ENCODE measurements around the gene CRIM1. TPM values are rescaled to one million over a fixed set of nuclear protein-coding genes. Genes with fewer than 3 reads are reported as not detected.

The CRIM1 gene
- total RNA-seq, 4 donors from 2014 or later, result 93.2 to 194 (median 119) TPM

GRCh38 chr2:36549165-36549574, 193.6 kb downstream of the CRIM1 start:
- Histone ChIP-seq H3K4me1 (no peaks in the 10 kb centered on the region), H3K27me3 (no peaks in the 10 kb centered on the region), H3K27ac (peak overlapping the region in 3 of 4 donors; percentile 2 to 30 (median 29)), H3K36me3 (peaks cover 0 to 71% of the 10 kb centered on the region in 2 donors), H3K4me3 (no peak overlapping the region), H3K9me3 (no peaks in the 10 kb centered on the region)
- TF ChIP-seq CTCF (IDR thresholded peaks at IDR 0.05 in 4 of 5, conservative IDR thresholded peaks at IDR 0.05 in 1 of 5) (no peak), POLR2A (IDR thresholded peaks at IDR 0.05) (no peak)
- DNase-seq (no peak), ATAC-seq (no peak)
- intact Hi-C loops (cut with DNase I; ENCODE audit: low total_unique reads), result no loop called here
- in situ Hi-C loops (cut with MboI; ENCODE audit: low sequenced_read_pairs in 4 of 4), result loop anchor here in 2 of 4 donors (25.0 kb wide), 1 partner anchor 113 kb away; no protein-coding TSS in a partner anchor

- no peak for TF ChIP-seq POLR2A (IDR thresholded peaks at IDR 0.05)
- TF ChIP-seq CTCF (IDR thresholded peaks at IDR 0.05 in 4 of 5, conservative IDR thresholded peaks at IDR 0.05 in 1 of 5), result no peak
- DNase-seq (no peak), ATAC-seq (no peak)
- Histone ChIP-seq H3K27me3 (no peaks in the 10 kb centered on the region), H3K4me3 (no peak overlapping the region), H3K9me3 (no peaks in the 10 kb centered on the region), H3K36me3 (peaks cover 0 to 71% of the 10 kb centered on the region in 2 donors), H3K27ac (peak overlapping the region in 1 of 4 donors; percentile 29), H3K4me1 (no peaks in the 10 kb centered on the region)
- intact Hi-C loops (cut with DNase I; ENCODE audit: low total_unique reads) (no loop called here), in situ Hi-C loops (cut with MboI; ENCODE audit: low sequenced_read_pairs in 4 of 4) (no loop called here)
These were observed 194.4 kb downstream of the CRIM1 start for GRCh38 chr2:36550006-36550405.

DNA sequence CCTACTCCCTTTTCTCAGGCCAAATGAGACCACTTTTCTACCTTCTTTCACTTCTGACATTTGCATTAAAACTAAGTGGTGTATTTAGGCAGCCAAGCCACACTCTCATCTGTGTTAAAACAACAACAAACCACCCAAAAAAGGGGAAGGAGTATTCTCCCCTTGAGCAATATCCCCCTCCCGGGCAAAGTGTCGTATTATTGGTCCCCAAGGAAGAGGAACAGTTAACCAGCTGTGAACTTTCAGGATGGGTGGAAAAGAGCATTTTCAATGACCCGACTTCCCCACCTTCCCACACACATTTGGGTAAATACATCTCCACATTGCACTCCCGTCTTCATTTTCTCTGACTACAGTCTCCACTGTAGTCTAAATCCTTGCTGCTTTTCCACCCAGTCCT, 198.1 kb downstream of the CRIM1 start:
- no peaks in the 10 kb centered on the region for H3K27me3 ChIP-seq
- peak overlapping the region in 2 of 4 donors; percentile 13 to 31 for H3K27ac ChIP-seq
- H3K36me3 ChIP-seq, result peaks cover 0 to 47% of the 10 kb centered on the region in 2 donors
- H3K4me1 ChIP-seq, result no peaks in the 10 kb centered on the region
- no peaks in the 10 kb centered on the region for H3K9me3 ChIP-seq
- no peak for TF ChIP-seq POLR2A (IDR thresholded peaks at IDR 0.05)
- TF ChIP-seq CTCF (IDR thresholded peaks at IDR 0.05 in 4 of 5, conservative IDR thresholded peaks at IDR 0.05 in 1 of 5), result no peak
- no peak for DNase-seq
- in situ Hi-C loops (cut with MboI; ENCODE audit: low sequenced_read_pairs in 4 of 4) (no loop called here), intact Hi-C loops (cut with DNase I; ENCODE audit: low total_unique reads) (no loop called here)
- peak in 1 of 2 donors; percentile 5 for ATAC-seq
- H3K4me3 ChIP-seq, result no peak overlapping the region

GRCh38 chr2:36554531-36554930, 199.0 kb downstream of the CRIM1 start:
- no peak for TF ChIP-seq POLR2A (IDR thresholded peaks at IDR 0.05)
- H3K27ac ChIP-seq, result peak overlapping the region in 1 of 4 donors; percentile 31
- no peaks in the 10 kb centered on the region for H3K4me1 ChIP-seq
- H3K27me3 ChIP-seq, result no peaks in the 10 kb centered on the region
- ATAC-seq, result peak in 1 of 2 donors; percentile 18
- H3K4me3 ChIP-seq, result no peak overlapping the region
- no peaks in the 10 kb centered on the region for H3K9me3 ChIP-seq
- no peak for DNase-seq
- intact Hi-C loops (cut with DNase I; ENCODE audit: low total_unique reads), result no loop called here
- peaks cover 0 to 38% of the 10 kb centered on the region in 2 donors for H3K36me3 ChIP-seq
- in situ Hi-C loops (cut with MboI; ENCODE audit: low sequenced_read_pairs in 4 of 4), result no loop called here

DNA sequence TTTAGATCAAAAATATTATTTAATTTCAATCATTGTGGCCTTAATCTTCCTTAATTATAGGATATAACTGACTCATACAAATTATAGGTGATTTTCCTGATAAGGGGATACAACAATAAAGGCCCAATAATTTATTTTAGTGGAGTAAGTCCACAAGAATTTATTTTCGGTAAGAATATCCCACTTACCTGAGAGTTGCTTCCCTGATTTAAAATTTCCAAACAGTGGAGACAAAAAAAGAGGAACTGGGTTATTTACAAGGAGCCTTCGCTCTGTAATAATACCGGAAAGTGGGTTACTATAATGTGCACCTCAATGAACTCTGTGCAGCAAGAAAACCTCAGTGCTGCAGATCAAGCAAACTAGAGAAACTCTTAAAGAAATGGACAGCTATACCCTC, 200.2 kb downstream of the CRIM1 start:
- Histone ChIP-seq H3K27me3 (no peaks in the 10 kb centered on the region), H3K4me1 (no peaks in the 10 kb centered on the region), H3K9me3 (no peaks in the 10 kb centered on the region), H3K4me3 (no peak overlapping the region), H3K36me3 (peaks cover 0 to 33% of the 10 kb centered on the region in 2 donors), H3K27ac (peak overlapping the region in 2 of 4 donors; percentile 4 to 9)
- DNase-seq (no peak), ATAC-seq (no peak)
- intact Hi-C loops (cut with DNase I; ENCODE audit: low total_unique reads), result no loop called here
- in situ Hi-C loops (cut with MboI; ENCODE audit: low sequenced_read_pairs in 4 of 4), result no loop called here
- no peak for TF ChIP-seq CTCF (IDR thresholded peaks at IDR 0.05 in 4 of 5, conservative IDR thresholded peaks at IDR 0.05 in 1 of 5)
- TF ChIP-seq POLR2A (IDR thresholded peaks at IDR 0.05), result no peak
